HL-60 (cell line): ENCODE measurements around the gene BCL2L1.
A peak's percentile ranks its signal among the peaks of the same experiment; 100 is the strongest.

Experiments
- CTCF ChIP-seq: IDR thresholded peaks from one replicate; pipeline ENCODE4 v1.5.1; 2011; ENCODE audit warnings: low read length, control low read depth, inconsistent platforms; ENCODE audit not compliant: insufficient read depth
- POLR2AphosphoS5 ChIP-seq: IDR thresholded peaks from 2 replicates; pipeline ENCODE4 v1.6.1; 2012; ENCODE audit warnings: low read depth
- REST ChIP-seq: IDR thresholded peaks from 2 replicates; pipeline ENCODE4 v1.6.1; 2012; ENCODE audit warnings: low read depth; ENCODE audit not compliant: insufficient replicate concordance
- SPI1 ChIP-seq: IDR thresholded peaks from 2 replicates; pipeline ENCODE4 v1.6.1; 2012; ENCODE audit warnings: low read depth, mild to moderate bottlenecking, borderline replicate concordance

- no peak for TF ChIP-seq CTCF
- TF ChIP-seq REST, result no peak
- peak; percentile 14; the same call in 1 of the 2 replicates for TF ChIP-seq SPI1
- TF ChIP-seq POLR2AphosphoS5, result no peak
Observed at GRCh38 chr20:31675828-31676608, 46.6 kb downstream of the BCL2L1 start.
